Activated naive CD8-positive, alpha-beta T cell treated with anti-CD3 and anti-CD28 coated beads, Interleukin-2, amount 10 ng/mL, durations not matched to agents 7 days and 5 days (primary cell): ENCODE measurements around the gene LEP. TPM values are rescaled to one million over a fixed set of nuclear protein-coding genes. Genes with fewer than 3 reads are reported as not detected.

Experiments used
- ATAC-seq: fragments of 150-1000 bp; cut with Tn5 transposase; one replicate; pipeline ENCODE4 v1.10.0; 2021; ENCODE audit warnings: low read depth, moderate library complexity
- POLR2A ChIA-PET: fragments of 350-600 bp; sonication (Branson Sonifier 250); formaldehyde crosslinking; loops from one replicate; lab custom pipeline; 2021; ENCODE audit warnings: antibody characterized with exemption; lab: Charles Lee
- DNase-seq: peaks from one replicate; pipeline ENCODE4 v3.0.0; 2021
- H3K27ac Mint-ChIP-seq: one replicate; pipeline ENCODE4 v1.8.0; 2022; ENCODE audit warnings: mild to moderate bottlenecking, mixed read lengths
- H3K27me3 Mint-ChIP-seq: one replicate; pipeline ENCODE4 v1.8.0; 2022; ENCODE audit warnings: mild to moderate bottlenecking, moderate library complexity, mixed read lengths
- H3K36me3 Mint-ChIP-seq: one replicate; pipeline ENCODE4 v1.8.0; 2021; ENCODE audit warnings: mild to moderate bottlenecking, mixed read lengths
- H3K4me1 Mint-ChIP-seq: one replicate; pipeline ENCODE4 v1.8.0; 2021; ENCODE audit warnings: mixed read lengths
- H3K4me3 Mint-ChIP-seq: one replicate; pipeline ENCODE4 v1.8.0; 2022; ENCODE audit warnings: mild to moderate bottlenecking, moderate library complexity, mixed read lengths
- H3K9me3 Mint-ChIP-seq: one replicate; pipeline ENCODE4 v1.8.0; 2021; ENCODE audit warnings: mixed read lengths
- total RNA-seq, 2 experiments: library from RNA; stranded (reverse); gene quantifications; one replicate each; pipeline ENCODE4 v1.2.3, GENCODE V29; 2021

LEP gene
- total RNA-seq, 2 experiments from 2014 or later = not detected

DNA sequence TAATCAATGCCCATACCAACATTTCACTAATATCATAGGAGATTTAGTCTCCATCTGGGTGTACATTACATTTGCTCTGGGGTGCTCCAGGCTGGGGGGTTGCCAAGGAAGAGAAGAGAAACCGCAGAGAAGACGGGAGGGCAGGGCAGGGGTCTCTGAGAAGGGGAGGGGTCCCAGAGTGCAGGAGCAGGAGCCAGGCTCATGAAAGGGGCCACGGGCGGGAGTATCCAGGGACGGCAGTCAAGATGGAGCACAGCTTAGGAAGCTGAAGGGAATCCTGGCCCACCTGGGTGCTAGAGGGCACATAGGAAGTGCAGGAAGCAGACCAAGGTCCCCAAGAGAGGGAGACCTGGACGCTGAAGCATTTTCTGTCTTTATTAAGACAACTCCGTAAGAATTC, 2.2 kb downstream of the LEP start:
- POLR2A ChIA-PET = no interaction called here

DNA sequence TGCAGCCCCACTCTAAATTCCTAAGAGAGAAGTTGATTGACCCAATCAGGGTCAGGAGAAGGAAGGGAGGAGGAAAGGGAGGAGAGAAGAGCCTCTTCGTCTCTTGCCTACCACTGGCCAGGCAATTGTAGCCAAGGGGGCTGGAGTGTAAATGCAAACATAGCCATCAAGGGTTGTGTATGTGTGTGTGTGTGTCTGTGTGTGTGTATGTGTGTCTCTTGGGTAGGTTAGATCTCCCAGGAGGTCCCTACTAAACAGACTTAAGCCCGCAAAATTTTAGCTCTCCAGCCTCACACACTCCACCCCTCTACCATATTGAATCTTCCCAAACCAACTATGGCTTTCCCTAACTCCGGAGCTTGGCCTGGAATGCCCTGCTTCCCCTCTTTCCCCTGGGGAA, 3.8 kb downstream of the LEP start:
- H3K27ac Mint-ChIP-seq = no peak overlapping the region
- no peak for DNase-seq
- H3K27me3 Mint-ChIP-seq = peaks cover 27% of the 10 kb centered on the region
- peaks cover 2% of the 10 kb centered on the region for H3K4me1 Mint-ChIP-seq
- POLR2A ChIA-PET = no interaction called here
- ATAC-seq = no peak
- H3K36me3 Mint-ChIP-seq = no peaks in the 10 kb centered on the region
- H3K9me3 Mint-ChIP-seq = no peaks in the 10 kb centered on the region
- no peak overlapping the region for H3K4me3 Mint-ChIP-seq

More for the DNA sequence above, 2.2 kb downstream of the LEP start:
- Mint-ChIP-seq H3K4me3 (no peak overlapping the region), H3K27ac (no peak overlapping the region), H3K27me3 (peaks cover 32% of the 10 kb centered on the region), H3K4me1 (peaks cover 2% of the 10 kb centered on the region), H3K36me3 (peaks cover 5% of the 10 kb centered on the region), H3K9me3 (peaks cover 8% of the 10 kb centered on the region)
- ATAC-seq = no peak
- no peak for DNase-seq

DNA sequence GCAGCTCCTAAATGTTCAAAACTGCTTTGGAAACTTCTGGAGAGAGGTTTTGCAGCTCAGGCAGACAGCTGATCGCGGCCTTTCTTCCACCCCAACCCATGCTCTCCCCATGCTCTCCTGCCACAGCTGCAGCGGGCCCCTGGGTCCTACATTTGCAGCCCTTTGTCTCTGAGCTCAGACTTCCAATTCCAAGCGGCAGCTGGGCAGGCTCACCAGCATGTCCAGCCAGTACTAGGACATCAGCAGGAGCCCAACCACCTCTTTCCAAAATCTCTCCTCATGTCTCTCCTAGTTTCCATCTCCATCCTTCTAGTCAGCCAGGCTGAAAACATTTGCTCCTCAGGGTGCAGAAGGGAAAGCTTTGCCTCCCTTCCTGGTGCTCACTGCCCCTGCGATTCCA, 6.0 kb downstream of the LEP start:
- Mint-ChIP-seq H3K4me1 (peaks cover 2% of the 10 kb centered on the region), H3K27ac (no peak overlapping the region), H3K36me3 (no peaks in the 10 kb centered on the region), H3K4me3 (no peak overlapping the region), H3K27me3 (peaks cover 18% of the 10 kb centered on the region), H3K9me3 (no peaks in the 10 kb centered on the region)
- DNase-seq (no peak), ATAC-seq (no peak)
- POLR2A ChIA-PET = no interaction called here

DNA sequence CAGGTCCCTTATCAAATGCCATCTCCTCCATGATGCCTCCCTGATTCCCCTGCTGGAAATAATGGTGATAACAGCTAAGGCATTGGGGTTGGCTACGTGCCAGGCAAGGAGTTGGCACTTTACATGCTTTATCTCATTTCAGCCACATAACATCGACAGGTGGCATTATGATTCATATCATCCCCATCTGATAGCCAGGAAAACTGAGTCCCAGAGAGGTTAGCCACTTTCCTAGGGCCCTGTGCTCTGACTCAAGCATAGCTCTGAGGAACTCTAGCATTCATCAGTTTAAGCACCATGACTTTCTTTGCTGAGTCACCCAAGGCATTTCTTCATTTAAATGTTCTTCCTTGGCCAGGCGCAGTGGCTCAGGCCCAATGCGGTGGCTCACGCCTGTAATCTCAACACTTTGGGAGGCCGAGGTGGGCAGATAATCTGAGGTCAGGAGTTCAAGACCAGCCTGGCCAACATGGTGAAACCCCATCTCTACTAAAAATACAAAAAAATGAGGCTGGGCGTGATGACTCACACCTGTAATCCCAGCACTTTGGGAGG, 6.6 kb downstream of the LEP start:
- H3K27ac Mint-ChIP-seq = no peak overlapping the region
- DNase-seq (no peak), ATAC-seq (no peak)
- no peaks in the 10 kb centered on the region for H3K36me3 Mint-ChIP-seq
- peaks cover 14% of the 10 kb centered on the region for H3K27me3 Mint-ChIP-seq
- H3K9me3 Mint-ChIP-seq = no peaks in the 10 kb centered on the region
- peaks cover 2% of the 10 kb centered on the region for H3K4me1 Mint-ChIP-seq
- POLR2A ChIA-PET = interaction anchor here (0.6 kb wide), 1 partner anchor 291 kb away, joined by 3 read pairs; no protein-coding TSS in a partner anchor
- H3K4me3 Mint-ChIP-seq = no peak overlapping the region

DNA sequence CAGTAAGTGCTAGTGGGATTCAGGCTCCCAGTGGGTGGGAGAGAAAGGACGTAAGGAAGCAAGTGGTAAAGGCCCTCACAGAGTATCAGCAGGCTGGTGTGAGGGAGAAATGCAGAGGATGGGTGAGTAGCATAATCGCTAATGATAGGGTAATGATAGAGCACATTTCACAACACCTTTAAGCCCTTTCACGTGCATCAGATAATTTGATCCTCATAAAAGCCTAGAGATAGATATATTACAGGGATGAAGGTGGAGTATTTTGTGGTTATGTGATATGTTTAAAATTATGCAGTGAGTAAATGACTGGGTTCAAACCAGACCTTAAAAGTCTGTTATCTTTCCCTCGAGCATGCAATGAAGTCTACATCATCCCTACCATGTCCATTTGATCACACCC, 10.3 kb downstream of the LEP start:
- DNase-seq = no peak
- no peak for ATAC-seq
- Mint-ChIP-seq H3K4me3 (no peak overlapping the region), H3K27me3 (peaks cover 7% of the 10 kb centered on the region), H3K27ac (no peak overlapping the region), H3K36me3 (no peaks in the 10 kb centered on the region), H3K9me3 (no peaks in the 10 kb centered on the region), H3K4me1 (peaks cover 3% of the 10 kb centered on the region)
- POLR2A ChIA-PET = no interaction called here

DNA sequence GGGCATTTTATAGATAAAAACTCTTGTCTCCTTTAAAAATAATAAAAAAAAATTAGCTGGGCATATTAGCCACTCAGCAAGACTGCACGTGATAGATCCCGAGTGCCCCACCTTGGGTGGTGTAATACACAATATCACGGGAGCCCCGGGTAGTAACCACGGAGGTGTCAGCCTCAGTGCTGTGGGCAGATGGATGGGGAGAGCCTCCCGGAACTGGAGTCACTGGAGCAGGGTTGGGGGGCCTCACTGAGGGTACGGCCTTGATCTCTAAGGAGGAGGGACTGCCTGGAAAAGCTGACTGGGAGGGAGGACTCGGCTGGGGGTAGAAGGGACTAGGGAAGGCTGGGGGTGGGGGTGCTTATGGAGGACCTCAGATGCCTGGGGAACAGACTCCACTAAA, 12.6 kb downstream of the LEP start:
- Mint-ChIP-seq H3K36me3 (no peaks in the 10 kb centered on the region), H3K4me3 (no peak overlapping the region), H3K9me3 (no peaks in the 10 kb centered on the region), H3K27me3 (peaks cover 10% of the 10 kb centered on the region), H3K4me1 (peaks cover 3% of the 10 kb centered on the region), H3K27ac (no peak overlapping the region)
- POLR2A ChIA-PET = no interaction called here
- DNase-seq = no peak
- no peak for ATAC-seq

DNA sequence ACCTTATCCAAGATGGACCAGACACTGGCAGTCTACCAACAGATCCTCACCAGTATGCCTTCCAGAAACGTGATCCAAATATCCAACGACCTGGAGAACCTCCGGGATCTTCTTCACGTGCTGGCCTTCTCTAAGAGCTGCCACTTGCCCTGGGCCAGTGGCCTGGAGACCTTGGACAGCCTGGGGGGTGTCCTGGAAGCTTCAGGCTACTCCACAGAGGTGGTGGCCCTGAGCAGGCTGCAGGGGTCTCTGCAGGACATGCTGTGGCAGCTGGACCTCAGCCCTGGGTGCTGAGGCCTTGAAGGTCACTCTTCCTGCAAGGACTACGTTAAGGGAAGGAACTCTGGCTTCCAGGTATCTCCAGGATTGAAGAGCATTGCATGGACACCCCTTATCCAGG, 13.4 kb downstream of the LEP start:
- DNase-seq = no peak
- Mint-ChIP-seq H3K27ac (no peak overlapping the region), H3K4me1 (peaks cover 3% of the 10 kb centered on the region), H3K36me3 (no peaks in the 10 kb centered on the region), H3K9me3 (no peaks in the 10 kb centered on the region), H3K27me3 (peaks cover 12% of the 10 kb centered on the region), H3K4me3 (no peak overlapping the region)
- no peak for ATAC-seq
- POLR2A ChIA-PET = no interaction called here

DNA sequence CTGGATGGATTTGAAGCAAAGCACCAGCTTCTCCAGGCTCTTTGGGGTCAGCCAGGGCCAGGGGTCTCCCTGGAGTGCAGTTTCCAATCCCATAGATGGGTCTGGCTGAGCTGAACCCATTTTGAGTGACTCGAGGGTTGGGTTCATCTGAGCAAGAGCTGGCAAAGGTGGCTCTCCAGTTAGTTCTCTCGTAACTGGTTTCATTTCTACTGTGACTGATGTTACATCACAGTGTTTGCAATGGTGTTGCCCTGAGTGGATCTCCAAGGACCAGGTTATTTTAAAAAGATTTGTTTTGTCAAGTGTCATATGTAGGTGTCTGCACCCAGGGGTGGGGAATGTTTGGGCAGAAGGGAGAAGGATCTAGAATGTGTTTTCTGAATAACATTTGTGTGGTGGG, 14.2 kb downstream of the LEP start:
- no peaks in the 10 kb centered on the region for H3K9me3 Mint-ChIP-seq
- POLR2A ChIA-PET = no interaction called here
- H3K27me3 Mint-ChIP-seq = peaks cover 12% of the 10 kb centered on the region
- no peak for DNase-seq
- no peak overlapping the region for H3K27ac Mint-ChIP-seq
- no peaks in the 10 kb centered on the region for H3K36me3 Mint-ChIP-seq
- H3K4me3 Mint-ChIP-seq = no peak overlapping the region
- peaks cover 3% of the 10 kb centered on the region for H3K4me1 Mint-ChIP-seq
- no peak for ATAC-seq

DNA sequence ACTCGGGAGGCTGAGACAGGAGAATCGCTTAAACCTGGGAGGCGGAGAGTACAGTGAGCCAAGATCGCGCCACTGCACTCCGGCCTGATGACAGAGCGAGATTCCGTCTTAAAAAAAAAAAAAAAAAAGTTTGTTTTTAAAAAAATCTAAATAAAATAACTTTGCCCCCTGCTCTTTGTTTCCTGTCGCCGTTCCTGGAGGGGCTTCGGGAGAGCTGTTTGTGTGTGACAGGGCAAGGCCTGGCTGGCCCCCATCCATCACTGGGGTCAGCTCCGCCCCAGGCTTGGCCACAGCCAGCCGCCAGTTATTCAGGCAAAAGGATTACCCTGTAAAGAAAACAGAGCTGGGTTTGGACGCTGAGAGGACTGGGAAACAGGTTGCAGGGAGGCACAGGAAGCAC, 16.4 kb downstream of the LEP start:
- peaks cover 7% of the 10 kb centered on the region for H3K27me3 Mint-ChIP-seq
- no peaks in the 10 kb centered on the region for H3K36me3 Mint-ChIP-seq
- H3K4me1 Mint-ChIP-seq = peaks cover 3% of the 10 kb centered on the region
- H3K9me3 Mint-ChIP-seq = no peaks in the 10 kb centered on the region
- POLR2A ChIA-PET = no interaction called here
- DNase-seq = no peak
- H3K27ac Mint-ChIP-seq = no peak overlapping the region
- ATAC-seq = no peak
- no peak overlapping the region for H3K4me3 Mint-ChIP-seq

DNA sequence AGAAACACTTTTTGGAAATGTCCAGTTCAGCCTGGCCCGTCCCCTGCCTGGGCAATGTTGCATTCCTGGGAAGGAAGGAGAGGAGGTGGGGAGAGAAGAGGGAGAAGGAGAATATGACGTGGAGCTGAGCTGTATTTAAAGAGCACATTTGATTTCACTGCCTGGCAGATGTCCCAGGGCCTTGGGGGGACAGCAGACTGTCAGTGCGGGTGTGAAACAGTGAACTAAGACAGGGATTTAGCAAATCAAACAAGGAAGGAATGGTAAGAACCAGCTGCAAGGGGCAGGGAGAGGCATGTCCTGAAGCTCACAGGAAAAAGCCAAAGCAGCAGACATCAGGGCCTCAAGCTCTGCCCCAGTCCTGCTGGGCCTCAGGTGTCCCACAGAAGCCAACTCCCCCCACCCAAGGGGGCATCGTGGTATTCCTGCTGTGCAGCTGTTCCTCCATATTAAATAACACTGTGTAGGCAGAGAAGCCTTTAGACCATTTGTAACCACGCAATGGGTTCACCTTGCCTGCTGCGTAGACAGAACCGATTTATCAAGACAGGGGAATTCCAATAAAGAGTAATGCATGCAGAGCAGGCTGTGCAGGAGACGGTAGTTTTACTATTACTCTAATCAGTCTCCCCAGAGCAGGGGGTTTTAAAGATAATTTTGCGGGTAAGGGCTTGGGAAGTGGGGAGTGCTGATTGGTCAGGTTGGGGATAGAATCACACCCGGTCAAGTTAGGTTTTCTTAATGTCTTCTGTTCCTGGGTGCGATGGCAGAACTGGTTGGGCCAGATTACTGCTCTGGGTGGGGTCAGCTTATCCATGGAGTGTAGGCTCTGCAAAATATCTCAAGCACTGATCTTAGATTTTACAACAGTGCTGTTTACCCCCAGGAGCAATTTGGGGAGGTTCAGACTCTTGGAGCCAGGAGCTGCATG, 18.3 kb downstream of the LEP start:
- Mint-ChIP-seq H3K4me3 (no peak overlapping the region), H3K4me1 (peaks cover 2% of the 10 kb centered on the region), H3K27ac (no peak overlapping the region), H3K27me3 (peaks cover 7% of the 10 kb centered on the region), H3K9me3 (no peaks in the 10 kb centered on the region), H3K36me3 (no peaks in the 10 kb centered on the region)
- DNase-seq (no peak), ATAC-seq (no peak)
- POLR2A ChIA-PET = no interaction called here

DNA sequence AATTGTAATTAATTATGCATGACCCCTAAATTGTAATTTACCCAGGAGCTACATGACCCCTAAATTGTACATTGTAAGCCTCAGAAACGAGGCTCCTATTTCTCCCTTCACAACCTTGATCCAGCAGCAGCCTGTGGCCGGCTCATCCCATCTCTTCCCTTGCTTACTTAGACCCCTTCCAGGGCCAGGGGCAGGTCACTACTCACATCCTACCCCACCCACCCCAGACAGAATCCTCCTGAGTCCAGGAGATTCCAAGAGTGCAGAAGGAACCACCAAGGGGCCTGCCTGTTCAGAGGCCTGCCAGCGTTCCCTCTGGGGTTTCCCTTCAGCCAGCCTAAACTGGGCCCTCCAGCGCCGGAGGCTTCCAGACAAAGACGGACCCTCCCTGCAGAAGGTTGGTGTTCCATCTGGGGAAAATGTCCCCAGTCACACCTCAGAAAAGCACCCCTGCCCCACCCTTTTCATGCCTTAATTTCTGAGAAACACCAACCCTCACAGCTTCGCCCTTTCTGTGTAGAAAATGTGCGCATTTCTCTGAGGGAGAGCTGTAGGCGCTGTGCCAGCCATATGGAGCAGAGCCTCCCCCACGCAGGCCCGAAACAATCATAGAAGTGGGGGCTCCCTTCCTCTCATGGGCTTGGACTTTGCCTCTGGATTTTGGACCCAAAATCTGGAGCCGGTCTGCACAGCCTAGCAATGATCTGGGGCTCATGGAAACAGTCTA, 19.2 kb downstream of the LEP start:
- H3K36me3 Mint-ChIP-seq = no peaks in the 10 kb centered on the region
- no peak overlapping the region for H3K27ac Mint-ChIP-seq
- H3K27me3 Mint-ChIP-seq = peaks cover 7% of the 10 kb centered on the region
- H3K9me3 Mint-ChIP-seq = no peaks in the 10 kb centered on the region
- POLR2A ChIA-PET = no interaction called here
- no peak overlapping the region for H3K4me3 Mint-ChIP-seq
- peaks cover 2% of the 10 kb centered on the region for H3K4me1 Mint-ChIP-seq
- no peak for ATAC-seq
- no peak for DNase-seq

DNA sequence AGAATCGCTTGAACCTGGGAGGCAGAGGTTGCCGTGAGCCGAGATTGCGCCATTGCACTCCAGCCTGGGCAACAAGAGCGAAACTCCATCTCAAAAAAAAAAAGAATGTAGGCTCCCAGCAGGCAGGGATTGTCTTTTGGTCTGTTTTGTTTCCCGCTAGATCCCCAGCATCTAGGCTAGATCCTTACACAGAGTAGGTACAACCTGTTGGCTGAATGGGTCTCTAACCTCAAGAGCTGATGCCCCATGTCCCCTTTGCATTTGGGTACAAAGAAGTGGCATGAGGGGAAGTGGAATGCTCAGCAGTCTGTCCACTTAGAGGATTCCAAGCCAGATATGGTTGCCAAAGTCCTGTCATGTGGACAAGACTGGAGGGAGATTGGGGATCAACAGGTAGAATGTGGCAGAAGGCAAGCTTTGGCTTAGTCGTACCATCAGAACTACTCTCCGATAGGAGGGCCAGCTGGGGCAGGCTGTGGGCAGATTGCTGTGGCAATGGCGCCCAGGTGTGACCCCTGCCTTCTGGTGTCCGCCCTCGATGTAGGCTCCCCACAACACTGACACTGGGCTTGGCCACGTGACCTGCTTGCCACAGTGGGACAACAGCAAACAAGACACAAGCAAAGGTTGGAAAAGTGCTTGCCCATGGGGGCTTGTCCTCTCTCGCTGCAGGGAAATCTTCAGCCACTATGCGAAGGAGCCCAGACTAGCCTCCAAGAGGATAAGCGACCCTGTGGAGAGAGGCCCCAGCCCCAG, 21.4 kb downstream of the LEP start:
- ATAC-seq = no peak
- H3K4me3 Mint-ChIP-seq = no peak overlapping the region
- H3K27me3 Mint-ChIP-seq = peaks cover 12% of the 10 kb centered on the region
- no peak overlapping the region for H3K27ac Mint-ChIP-seq
- no peaks in the 10 kb centered on the region for H3K9me3 Mint-ChIP-seq
- POLR2A ChIA-PET = no interaction called here
- no peak for DNase-seq
- H3K36me3 Mint-ChIP-seq = no peaks in the 10 kb centered on the region
- no peaks in the 10 kb centered on the region for H3K4me1 Mint-ChIP-seq

DNA sequence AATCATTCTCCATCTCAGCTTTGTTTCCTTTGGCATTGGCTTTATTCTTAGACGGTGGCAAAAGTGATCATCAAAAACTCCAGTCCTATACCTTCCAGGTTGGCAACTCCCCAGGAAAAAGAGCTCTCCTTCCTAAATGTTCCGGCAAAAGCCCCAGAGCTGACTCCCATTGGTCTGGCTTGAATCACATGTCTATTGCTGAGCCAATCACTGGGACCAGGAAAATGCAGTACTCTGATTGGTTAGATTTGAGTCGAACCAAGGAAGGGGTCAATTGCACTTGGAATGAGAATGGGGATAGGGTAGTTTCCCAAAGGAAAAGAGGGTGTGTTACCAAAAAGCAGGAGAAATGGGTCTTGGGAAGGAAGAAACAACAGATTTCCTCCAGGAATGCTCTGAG, 22.3 kb downstream of the LEP start:
- no peaks in the 10 kb centered on the region for H3K4me1 Mint-ChIP-seq
- POLR2A ChIA-PET = no interaction called here

More for the DNA sequence above, 22.3 kb downstream of the LEP start:
- ATAC-seq (no peak), DNase-seq (no peak)
- H3K9me3 Mint-ChIP-seq = no peaks in the 10 kb centered on the region
- no peaks in the 10 kb centered on the region for H3K36me3 Mint-ChIP-seq
- H3K27ac Mint-ChIP-seq = no peak overlapping the region
- H3K4me3 Mint-ChIP-seq = no peak overlapping the region
- peaks cover 16% of the 10 kb centered on the region for H3K27me3 Mint-ChIP-seq
